Motor neuron (in vitro differentiated cells): ENCODE measurements around the gene ACTL7B. TPM values are rescaled to one million over a fixed set of nuclear protein-coding genes. Genes with fewer than 3 reads are reported as not detected.

Source experiments
- ATAC-seq, 8 experiments: fragments of 200-7000 bp; cut with Tn5 transposase; replicated peaks in 6 of 8; 2 replicates each; pipeline ENCODE4 v1.8.0; 2021; ENCODE audit warnings: mild to moderate bottlenecking in 8 of 8, moderate library complexity in 8 of 8
- H3K27ac ChIP-seq, 2 donors: fragments of 250-450 bp; sonication (Bioruptor Pico); 2 replicates each; pipeline ENCODE4 v1.9.0; 2021; ENCODE audit warnings: antibody characterized with exemption in 2 of 2, mild to moderate bottlenecking in 2 of 2, moderate library complexity in 1 of 2
- H3K4me1 ChIP-seq, 2 donors: fragments of 250-450 bp; sonication (Bioruptor Pico); replicated peaks in 1 of 2; 2 replicates each; pipeline ENCODE4 v1.6.1; 2021; ENCODE audit warnings: antibody characterized with exemption in 2 of 2, mild to moderate bottlenecking in 2 of 2, moderate library complexity in 1 of 2
- H3K4me3 ChIP-seq, 5 donors: fragments of 250-450 bp; sonication (Bioruptor Pico); 2 replicates each; pipeline ENCODE4 v1.9.0; 2021; ENCODE audit warnings: antibody characterized with exemption in 5 of 5, mild to moderate bottlenecking in 5 of 5, moderate library complexity in 4 of 5
- WGBS, 10 experiments: fragments of 450-650 bp; shearing (Covaris generic); methylation state at CpG; one replicate each; pipeline ENCODE4 v1.0.0; 2022; 5-methylcytosine and 5-hydroxymethylcytosine counted together
- in situ Hi-C, 9 experiments: fragments of 400-800 bp; cut with MboI; loops; one replicate each; pipeline ENCODE4 v1.15.0; 2021; ENCODE audit warnings: low sequenced_read_pairs in 9 of 9, low pct_unique_long_range_greater_than_20kb in 2 of 9; ENCODE audit not compliant: unreplicated experiment in 9 of 9
- total RNA-seq, 8 experiments: library from RNA; unstranded; fragments of 300-600 nt; gene quantifications; 2 replicates each; pipeline versions ENCODE4 v1.2.3 to v1.2.4, GENCODE V29; 2022

The ACTL7B gene
- total RNA-seq, 8 experiments from 2014 or later = 0.05 to 0.57 (median 0.20) TPM; not detected in 1

- no peak overlapping the region for H3K4me3 ChIP-seq
- in situ Hi-C loops = no loop called here
- peaks cover 0 to 5% of the 10 kb centered on the region in 2 donors for H3K4me1 ChIP-seq
- no peak for ATAC-seq
- H3K27ac ChIP-seq = no peak overlapping the region
- 67 to 100% (median 96%) methylated on average over 2 to 3 of the region's 3 CpGs; no CpG with 5 or more reads in 1 of the 10 experiments for WGBS, 10 experiments
These were observed 28.9 kb upstream of the ACTL7B start for GRCh38 chr9:108884701-108885100.

GRCh38 chr9:108883085-108883484 is 27.3 kb upstream of the ACTL7B start:
- WGBS, 10 experiments = 82 to 100% (median 100%) methylated on average over 1 to 3 of the region's 3 CpGs; no CpG with 5 or more reads in 2 of the 10 experiments
- Histone ChIP-seq H3K4me1 (peaks cover 0 to 5% of the 10 kb centered on the region in 2 donors), H3K4me3 (no peak overlapping the region), H3K27ac (no peak overlapping the region)
- ATAC-seq = no peak
- in situ Hi-C loops = no loop called here

- no peak for ATAC-seq
- in situ Hi-C loops = no loop called here
- WGBS, 10 experiments = 83 to 100% (median 98%) methylated on average over 1 to 6 of the region's 6 CpGs; no CpG with 5 or more reads in 1 of the 10 experiments
- Histone ChIP-seq H3K4me3 (no peak overlapping the region), H3K27ac (no peak overlapping the region), H3K4me1 (peaks cover 0 to 5% of the 10 kb centered on the region in 2 donors)
These were observed 26.5 kb upstream of the ACTL7B start for GRCh38 chr9:108882052-108882888.

GRCh38 chr9:108880738-108881316 is 25.0 kb upstream of the ACTL7B start:
- Histone ChIP-seq H3K4me1 (peaks cover 0 to 2% of the 10 kb centered on the region in 2 donors), H3K27ac (no peak overlapping the region), H3K4me3 (no peak overlapping the region)
- in situ Hi-C loops = no loop called here
- ATAC-seq = peak in 3 of 8 experiments; percentile 42 to 70 (median 63)
- WGBS, 10 experiments = 3 to 100% (median 66%) methylated on average over 1 to 3 of the region's 3 CpGs

DNA sequence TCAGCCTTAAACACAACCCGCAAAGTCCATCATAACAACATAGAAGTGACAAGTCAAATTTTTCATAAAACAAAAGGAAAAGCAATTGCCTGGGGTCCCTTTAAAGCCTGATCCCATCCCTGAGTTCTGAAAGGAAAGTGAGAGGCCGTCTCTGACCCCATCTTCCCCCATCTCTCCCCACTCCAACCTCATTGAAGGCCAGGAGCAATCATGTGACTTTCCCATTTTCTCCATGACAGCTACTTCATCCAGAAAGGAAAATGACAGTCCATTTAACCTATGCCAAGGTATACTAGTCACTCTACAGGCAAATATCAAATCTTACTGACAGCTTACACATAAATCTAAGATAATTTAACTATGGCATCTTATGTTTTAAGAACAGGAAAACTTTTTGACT is 21.7 kb upstream of the ACTL7B start:
- 67 to 100% (median 88%) methylated on average over 1 to 2 of the region's 2 CpGs; no CpG with 5 or more reads in 2 of the 10 experiments for WGBS, 10 experiments
- Histone ChIP-seq H3K4me1 (no peaks in the 10 kb centered on the region), H3K27ac (no peak overlapping the region), H3K4me3 (no peak overlapping the region)
- no peak for ATAC-seq
- in situ Hi-C loops = no loop called here

DNA sequence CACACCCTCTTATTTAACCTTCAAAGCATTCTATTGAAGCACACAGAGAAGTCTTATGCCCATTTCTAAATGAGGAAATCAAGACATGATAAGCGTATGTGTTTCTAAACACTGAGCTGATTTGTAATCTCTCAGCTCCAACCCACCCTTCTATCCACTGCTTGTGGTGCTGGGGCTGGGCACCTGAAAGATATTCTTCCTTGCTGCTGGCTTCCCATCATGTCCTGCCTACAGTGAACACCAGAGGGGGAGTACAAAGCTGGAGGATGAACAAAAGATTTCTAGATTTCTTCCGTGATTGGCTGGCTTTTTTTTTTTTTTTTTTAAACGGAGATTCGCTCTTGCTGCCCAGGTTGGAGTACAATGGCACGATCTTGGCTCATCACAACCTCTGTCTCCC is 20.6 kb upstream of the ACTL7B start:
- 66 to 100% (median 98%) methylated on average over 1 to 5 of the region's 5 CpGs; no CpG with 5 or more reads in 2 of the 10 experiments for WGBS, 10 experiments
- Histone ChIP-seq H3K4me3 (no peak overlapping the region), H3K4me1 (no peaks in the 10 kb centered on the region), H3K27ac (no peak overlapping the region)
- in situ Hi-C loops = no loop called here
- no peak for ATAC-seq

DNA sequence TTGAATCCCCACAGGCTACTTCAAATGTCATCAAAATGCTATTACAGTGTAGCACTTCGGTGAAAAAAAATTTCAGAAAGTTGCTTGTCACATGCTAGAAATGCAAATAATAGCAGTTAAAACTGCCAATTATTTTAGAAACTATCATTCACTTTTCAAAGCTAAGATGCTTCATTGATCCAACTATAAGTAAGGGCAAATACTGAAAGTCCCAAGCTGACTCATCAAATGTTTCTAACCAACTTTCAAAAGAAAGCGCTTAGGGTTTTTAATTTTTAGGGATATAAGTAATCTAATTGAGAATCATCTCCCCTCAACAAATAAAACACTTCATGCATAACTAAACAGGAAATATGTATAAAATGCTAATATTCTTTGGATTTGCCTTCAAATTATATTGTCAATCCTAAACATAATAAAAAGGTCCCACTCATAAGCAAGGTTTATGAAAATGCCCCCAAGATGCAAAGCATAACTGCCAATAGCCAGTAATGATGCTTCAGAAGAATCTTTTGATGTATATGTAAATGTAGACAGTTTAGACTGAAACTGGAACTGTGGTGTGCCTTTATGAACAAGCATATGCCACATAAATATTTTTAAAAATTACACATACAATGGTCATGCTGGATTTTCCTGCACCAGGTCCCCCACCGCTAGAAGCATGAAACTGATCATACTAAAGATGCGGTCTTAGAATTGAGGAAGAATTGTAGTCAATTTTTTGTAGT is 18.4 kb upstream of the ACTL7B start:
- in situ Hi-C loops = loop anchor here in 1 of 9 experiments (25.0 kb wide), 1 partner anchor 112 kb away; no protein-coding TSS in a partner anchor
- no peak for ATAC-seq
- WGBS, 10 experiments = 88 to 100% (median 97%) methylated on average over 2 to 4 of the region's 4 CpGs
- H3K4me3 ChIP-seq = no peak overlapping the region
- H3K4me1 ChIP-seq = no peaks in the 10 kb centered on the region
- H3K27ac ChIP-seq = no peak overlapping the region

DNA sequence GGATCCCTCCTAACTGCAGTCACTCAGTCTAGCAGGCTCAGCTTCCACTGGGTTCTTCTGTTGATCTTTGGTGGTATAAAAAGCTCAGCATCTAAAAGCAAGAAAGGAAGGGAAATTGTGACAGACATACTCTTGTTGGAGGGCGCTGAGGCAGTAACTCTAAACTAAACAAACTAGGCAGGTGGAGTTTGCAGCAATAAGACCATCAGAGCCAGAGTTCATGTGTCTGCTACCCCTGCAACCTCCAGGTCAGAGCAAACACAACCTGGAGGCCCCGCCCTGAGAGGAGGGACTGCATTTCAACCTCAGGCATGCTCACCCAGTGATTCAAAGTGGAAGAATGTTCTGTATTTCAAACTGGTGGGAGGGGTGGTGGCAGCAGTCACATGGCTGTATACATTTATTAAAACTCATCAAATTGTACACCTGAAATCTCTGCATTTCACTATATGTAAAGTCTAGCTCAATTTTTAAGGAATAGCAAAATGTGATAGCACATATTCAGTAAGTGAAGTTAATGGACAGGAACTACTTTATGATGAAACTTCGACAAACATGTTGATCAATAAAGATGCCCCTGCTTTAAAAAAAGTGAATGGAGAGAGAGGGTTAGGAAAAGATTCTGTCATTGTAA is 13.4 kb upstream of the ACTL7B start:
- 50 to 100% (median 86%) methylated on average over 1 to 3 of the region's 3 CpGs; no CpG with 5 or more reads in 1 of the 10 experiments for WGBS, 10 experiments
- no peak overlapping the region for H3K27ac ChIP-seq
- ATAC-seq = peak in 2 of 8 experiments; percentile 59 to 68
- no peaks in the 10 kb centered on the region for H3K4me1 ChIP-seq
- no peak overlapping the region for H3K4me3 ChIP-seq
- in situ Hi-C loops = loop anchor here in 1 of 9 experiments (25.0 kb wide), 1 partner anchor 107 kb away; no protein-coding TSS in a partner anchor

DNA sequence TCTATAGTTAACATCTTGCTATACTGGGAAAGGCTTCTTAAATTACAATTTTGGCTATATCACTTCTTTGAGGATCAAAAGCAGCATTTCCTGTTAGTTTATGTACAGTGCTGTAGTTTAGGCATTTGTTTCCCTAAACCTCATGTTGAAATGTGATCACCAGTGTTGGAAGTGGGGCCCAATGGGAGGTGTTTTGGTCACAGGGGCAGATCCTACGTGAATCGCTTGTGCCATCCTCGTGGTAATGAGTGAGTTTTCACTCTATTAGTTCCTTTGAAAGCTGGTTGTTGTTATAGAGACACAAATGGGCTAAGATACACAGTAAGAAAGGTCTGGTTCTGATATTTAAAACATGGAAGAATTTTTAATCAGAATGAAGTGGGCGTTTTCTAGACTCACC is 12.0 kb upstream of the ACTL7B start:
- WGBS, 10 experiments = 20 to 90% (median 75%) methylated on average over 1 to 4 of the region's 4 CpGs
- in situ Hi-C loops = loop anchor here in 1 of 9 experiments (25.0 kb wide), 1 partner anchor 106 kb away; no protein-coding TSS in a partner anchor
- ATAC-seq = peak in 4 of 8 experiments; percentile 30 to 48 (median 44)
- no peak overlapping the region for H3K27ac ChIP-seq
- H3K4me3 ChIP-seq = no peak overlapping the region
- H3K4me1 ChIP-seq = no peaks in the 10 kb centered on the region

- H3K4me3 ChIP-seq = no peak overlapping the region
- in situ Hi-C loops = loop anchor here in 1 of 9 experiments (25.0 kb wide), 1 partner anchor 105 kb away; no protein-coding TSS in a partner anchor
- no peak for ATAC-seq
These were observed 11.3 kb upstream of the ACTL7B start for GRCh38 chr9:108867116-108867515.

GRCh38 chr9:108866001-108866420 is 10.2 kb upstream of the ACTL7B start:
- Histone ChIP-seq H3K4me1 (no peaks in the 10 kb centered on the region), H3K27ac (no peak overlapping the region), H3K4me3 (no peak overlapping the region)
- in situ Hi-C loops = loop anchor here in 1 of 9 experiments (25.0 kb wide), 1 partner anchor 104 kb away; no protein-coding TSS in a partner anchor
- ATAC-seq = peak in 1 of 8 experiments; percentile 16
- 40 to 100% (median 90%) methylated on average over 1 to 2 of the region's 2 CpGs; no CpG with 5 or more reads in 4 of the 10 experiments for WGBS, 10 experiments

More at GRCh38 chr9:108867116-108867515, 11.3 kb upstream of the ACTL7B start:
- no peaks in the 10 kb centered on the region for H3K4me1 ChIP-seq
- H3K27ac ChIP-seq = no peak overlapping the region

DNA sequence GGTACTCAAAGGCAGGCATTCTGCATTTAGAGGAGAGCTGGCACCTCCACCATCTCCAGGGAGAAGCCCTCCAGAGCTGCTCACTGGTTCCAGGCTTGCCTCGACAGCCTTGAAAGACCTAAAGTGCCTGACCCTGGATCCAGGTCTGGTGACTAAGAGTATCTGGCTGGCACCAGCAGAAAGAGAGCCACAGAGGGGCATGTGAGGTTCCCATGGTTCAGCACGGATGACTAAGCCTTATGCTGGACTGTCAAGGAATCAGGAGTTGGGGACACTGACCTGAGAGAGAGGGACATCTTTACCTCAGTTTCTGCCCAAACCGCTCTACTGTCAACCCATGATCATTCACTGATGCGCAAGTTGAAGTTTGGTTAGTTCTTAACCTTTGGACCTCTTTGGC is 9.3 kb upstream of the ACTL7B start:
- no peaks in the 10 kb centered on the region for H3K4me1 ChIP-seq
- 83 to 100% (median 100%) methylated on average over 1 to 3 of the region's 4 CpGs; no CpG with 5 or more reads in 4 of the 10 experiments for WGBS, 10 experiments
- in situ Hi-C loops = loop anchor here in 1 of 9 experiments (25.0 kb wide), 1 partner anchor 103 kb away; no protein-coding TSS in a partner anchor
- no peak overlapping the region for H3K4me3 ChIP-seq
- no peak for ATAC-seq
- H3K27ac ChIP-seq = no peak overlapping the region
